Measurements from ENCODE around the gene RETSAT.

DNA sequence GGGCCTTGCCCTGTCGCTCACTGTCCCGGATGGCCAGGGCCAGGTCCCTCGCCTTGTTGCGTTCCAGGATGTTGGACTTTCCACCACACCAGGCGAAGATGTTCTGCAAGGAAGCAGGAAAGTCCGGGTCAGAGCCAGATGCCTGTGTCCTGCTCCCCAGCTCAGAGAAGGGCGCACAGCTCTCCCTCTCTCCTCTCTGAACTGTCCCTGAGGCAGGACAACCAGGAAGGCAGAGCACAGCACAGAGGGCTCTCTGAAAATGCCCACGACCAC, 44.8 kb upstream of the RETSAT start:
- TF ChIP-seq, protein P1, sequence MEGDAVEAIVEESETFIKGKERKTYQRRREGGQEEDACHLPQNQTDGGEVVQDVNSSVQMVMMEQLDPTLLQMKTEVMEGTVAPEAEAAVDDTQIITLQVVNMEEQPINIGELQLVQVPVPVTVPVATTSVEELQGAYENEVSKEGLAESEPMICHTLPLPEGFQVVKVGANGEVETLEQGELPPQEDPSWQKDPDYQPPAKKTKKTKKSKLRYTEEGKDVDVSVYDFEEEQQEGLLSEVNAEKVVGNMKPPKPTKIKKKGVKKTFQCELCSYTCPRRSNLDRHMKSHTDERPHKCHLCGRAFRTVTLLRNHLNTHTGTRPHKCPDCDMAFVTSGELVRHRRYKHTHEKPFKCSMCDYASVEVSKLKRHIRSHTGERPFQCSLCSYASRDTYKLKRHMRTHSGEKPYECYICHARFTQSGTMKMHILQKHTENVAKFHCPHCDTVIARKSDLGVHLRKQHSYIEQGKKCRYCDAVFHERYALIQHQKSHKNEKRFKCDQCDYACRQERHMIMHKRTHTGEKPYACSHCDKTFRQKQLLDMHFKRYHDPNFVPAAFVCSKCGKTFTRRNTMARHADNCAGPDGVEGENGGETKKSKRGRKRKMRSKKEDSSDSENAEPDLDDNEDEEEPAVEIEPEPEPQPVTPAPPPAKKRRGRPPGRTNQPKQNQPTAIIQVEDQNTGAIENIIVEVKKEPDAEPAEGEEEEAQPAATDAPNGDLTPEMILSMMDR (IDR thresholded peaks at IDR 0.05; ENCODE audit: low read depth, low read length, poor library complexity, severe bottlenecking) = no peak
- TF ChIP-seq EZH2phosphoT487 (IDR thresholded peaks at IDR 0.05; ENCODE audit: borderline replicate concordance, low read length) = no peak
